CD4-positive, alpha-beta T cell treated with Interleukin-1 beta for 1 hour (primary cell): ENCODE data around the gene RUNX1.

Experiments
- DNase-seq, 2 donors: peaks; one replicate each; pipeline ENCODE4 v3.0.0-alpha.2; 2020 to 2022

RUNX1 gene

GRCh38 chr21:35058058-35058457 is 9.0 kb upstream of the RUNX1 start:
- no peak for DNase-seq

GRCh38 chr21:35057428-35057827 is 8.3 kb upstream of the RUNX1 start:
- DNase-seq: no peak

GRCh38 chr21:35053356-35054096 is 4.4 kb upstream of the RUNX1 start:
- no peak for DNase-seq

GRCh38 chr21:35052801-35053200 is 3.7 kb upstream of the RUNX1 start:
- DNase-seq: no peak

GRCh38 chr21:35051287-35051818 is 2.3 kb upstream of the RUNX1 start:
- peak; percentile 87 to 88 for DNase-seq

GRCh38 chr21:35050348-35051286 is 1.5 kb upstream of the RUNX1 start:
- peak in 1 of 2 donors; percentile 16 for DNase-seq

- DNase-seq: peak in 1 of 2 donors; percentile 26
Measured at GRCh38 chr21:35048183-35048601, 910 bp downstream of the RUNX1 start.

- no peak for DNase-seq
Measured at GRCh38 chr21:35046880-35047229, 2.2 kb downstream of the RUNX1 start.

- no peak for DNase-seq
Measured at GRCh38 chr21:35046263-35046624, 2.9 kb downstream of the RUNX1 start.

- peak; percentile 61 to 62 for DNase-seq
Measured at GRCh38 chr21:35045542-35046262, 3.4 kb downstream of the RUNX1 start.

- DNase-seq: no peak
Measured at GRCh38 chr21:35044770-35045541, 4.1 kb downstream of the RUNX1 start.

- no peak for DNase-seq
Measured at GRCh38 chr21:35044128-35044527, 5.0 kb downstream of the RUNX1 start.

GRCh38 chr21:35043549-35043948 is 5.6 kb downstream of the RUNX1 start:
- no peak for DNase-seq

- DNase-seq: no peak
Measured at GRCh38 chr21:35042836-35043235, 6.3 kb downstream of the RUNX1 start.

- DNase-seq: no peak
Measured at GRCh38 chr21:35041881-35042280, 7.2 kb downstream of the RUNX1 start.

GRCh38 chr21:35041122-35041521 is 8.0 kb downstream of the RUNX1 start:
- DNase-seq: no peak

GRCh38 chr21:35039595-35040289 is 9.4 kb downstream of the RUNX1 start:
- DNase-seq: no peak

- DNase-seq: no peak
Measured at GRCh38 chr21:35038772-35039319, 10.3 kb downstream of the RUNX1 start.

- DNase-seq: no peak
Measured at GRCh38 chr21:35037384-35037765, 11.7 kb downstream of the RUNX1 start.

GRCh38 chr21:35036465-35037383 is 12.4 kb downstream of the RUNX1 start:
- no peak for DNase-seq
